22Rv1 (cell line): Measurements from ENCODE around the gene OLIG2.

Source experiments
- CTCF ChIP-seq: fragments of 450-650 bp; IDR thresholded peaks from 2 replicates; pipeline ENCODE4 v1.5.1; 2017; ENCODE audit warnings: mild to moderate bottlenecking
- ZFX ChIP-seq: fragments of 450-650 bp; IDR thresholded peaks from 2 replicates; pipeline ENCODE4 v1.6.1; 2017; ENCODE audit warnings: antibody characterized with exemption, borderline replicate concordance

- TF ChIP-seq CTCF (no peak), ZFX (no peak)
Measured at GRCh38 chr21:33028773-33029384, 3.1 kb downstream of the OLIG2 start.
